Glutamatergic neuron (in vitro differentiated cells): Measurements from ENCODE around the gene GPR152. TPM values are rescaled to one million over a fixed set of nuclear protein-coding genes. Genes with fewer than 3 reads are reported as not detected.

Source experiments
- DNase-seq: peaks from one replicate; pipeline ENCODE4 v3.0.0; 2022
- H3K27ac Mint-ChIP-seq: one replicate; pipeline ENCODE4 v1.8.0; 2020; ENCODE audit warnings: mild to moderate bottlenecking, mixed read lengths, inconsistent platforms; ENCODE audit not compliant: unreplicated experiment
- H3K27me3 Mint-ChIP-seq: one replicate; pipeline ENCODE4 v1.8.0; 2020; ENCODE audit warnings: mild to moderate bottlenecking, moderate library complexity, mixed read lengths, inconsistent platforms; ENCODE audit not compliant: unreplicated experiment
- H3K36me3 Mint-ChIP-seq: one replicate; pipeline ENCODE4 v1.8.0; 2020; ENCODE audit warnings: mild to moderate bottlenecking, mixed read lengths, inconsistent platforms; ENCODE audit not compliant: unreplicated experiment
- H3K4me1 Mint-ChIP-seq: one replicate; pipeline ENCODE4 v1.8.0; 2020; ENCODE audit warnings: mild to moderate bottlenecking, low read depth, mixed read lengths, inconsistent platforms; ENCODE audit not compliant: unreplicated experiment
- H3K4me3 Mint-ChIP-seq: one replicate; pipeline ENCODE4 v1.8.0; 2020; ENCODE audit warnings: mild to moderate bottlenecking, mixed read lengths, inconsistent platforms; ENCODE audit not compliant: unreplicated experiment
- H3K9me3 Mint-ChIP-seq: one replicate; pipeline ENCODE4 v1.8.0; 2020; ENCODE audit warnings: mild to moderate bottlenecking, moderate library complexity, mixed read lengths, inconsistent platforms; ENCODE audit not compliant: unreplicated experiment
- total RNA-seq: library from RNA; stranded (reverse); fragmentation: NEBNext Ultra II Directional; extraction: Animal tissue kit (Norgen Biotek cat#: 25700); gene quantifications from one replicate; pipeline ENCODE4 v1.2.1, GENCODE V29; 2021; ENCODE audit not compliant: unreplicated experiment
- TF ChIP-seq, protein P1 (sequence below): fragments of 200-600 bp; sonication (generic); IDR thresholded peaks from one replicate; pipeline ENCODE4 v1.5.0; 2021; ENCODE audit not compliant: partially characterized antibody, unreplicated experiment

GPR152 gene
- total RNA-seq, 1 donor from 2014 or later = not detected

DNA sequence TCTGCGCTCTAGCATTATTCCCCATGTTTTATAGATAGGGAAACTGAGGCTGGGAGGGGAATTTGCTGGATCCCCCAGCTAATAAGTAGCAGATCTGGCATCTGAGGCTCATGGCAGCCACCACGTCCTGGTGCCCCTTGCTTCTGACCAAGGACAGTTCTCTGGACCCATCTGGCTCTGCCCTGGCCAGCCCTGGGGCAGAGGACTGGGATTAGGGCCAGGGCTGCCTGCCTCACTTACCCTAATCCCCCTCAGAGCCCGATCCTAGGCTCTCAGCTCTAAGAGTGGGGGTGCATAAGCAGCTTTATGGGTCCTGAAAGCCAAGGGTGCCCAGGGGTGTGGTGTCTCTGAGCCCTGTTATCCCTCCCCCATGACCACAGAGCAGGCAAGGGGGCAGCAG is 2.5 kb upstream of the GPR152 start, which contains the start of gene CABP4:
CABP4 (plus strand) TSS at position 301 of the 400 bp plus-strand sequence; CDS start at position 371, 70 bp downstream.
- Mint-ChIP-seq H3K4me1 (no peaks in the 10 kb centered on the region), H3K9me3 (peaks cover 6% of the 10 kb centered on the region), H3K36me3 (no peaks in the 10 kb centered on the region), H3K4me3 (no peak within 1 kb of the TSS), H3K27ac (no peak within 1 kb of the TSS), H3K27me3 (peaks cover 8% of the 10 kb centered on the region)
- TF ChIP-seq, protein P1, sequence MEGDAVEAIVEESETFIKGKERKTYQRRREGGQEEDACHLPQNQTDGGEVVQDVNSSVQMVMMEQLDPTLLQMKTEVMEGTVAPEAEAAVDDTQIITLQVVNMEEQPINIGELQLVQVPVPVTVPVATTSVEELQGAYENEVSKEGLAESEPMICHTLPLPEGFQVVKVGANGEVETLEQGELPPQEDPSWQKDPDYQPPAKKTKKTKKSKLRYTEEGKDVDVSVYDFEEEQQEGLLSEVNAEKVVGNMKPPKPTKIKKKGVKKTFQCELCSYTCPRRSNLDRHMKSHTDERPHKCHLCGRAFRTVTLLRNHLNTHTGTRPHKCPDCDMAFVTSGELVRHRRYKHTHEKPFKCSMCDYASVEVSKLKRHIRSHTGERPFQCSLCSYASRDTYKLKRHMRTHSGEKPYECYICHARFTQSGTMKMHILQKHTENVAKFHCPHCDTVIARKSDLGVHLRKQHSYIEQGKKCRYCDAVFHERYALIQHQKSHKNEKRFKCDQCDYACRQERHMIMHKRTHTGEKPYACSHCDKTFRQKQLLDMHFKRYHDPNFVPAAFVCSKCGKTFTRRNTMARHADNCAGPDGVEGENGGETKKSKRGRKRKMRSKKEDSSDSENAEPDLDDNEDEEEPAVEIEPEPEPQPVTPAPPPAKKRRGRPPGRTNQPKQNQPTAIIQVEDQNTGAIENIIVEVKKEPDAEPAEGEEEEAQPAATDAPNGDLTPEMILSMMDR = no peak
- no peak for DNase-seq

DNA sequence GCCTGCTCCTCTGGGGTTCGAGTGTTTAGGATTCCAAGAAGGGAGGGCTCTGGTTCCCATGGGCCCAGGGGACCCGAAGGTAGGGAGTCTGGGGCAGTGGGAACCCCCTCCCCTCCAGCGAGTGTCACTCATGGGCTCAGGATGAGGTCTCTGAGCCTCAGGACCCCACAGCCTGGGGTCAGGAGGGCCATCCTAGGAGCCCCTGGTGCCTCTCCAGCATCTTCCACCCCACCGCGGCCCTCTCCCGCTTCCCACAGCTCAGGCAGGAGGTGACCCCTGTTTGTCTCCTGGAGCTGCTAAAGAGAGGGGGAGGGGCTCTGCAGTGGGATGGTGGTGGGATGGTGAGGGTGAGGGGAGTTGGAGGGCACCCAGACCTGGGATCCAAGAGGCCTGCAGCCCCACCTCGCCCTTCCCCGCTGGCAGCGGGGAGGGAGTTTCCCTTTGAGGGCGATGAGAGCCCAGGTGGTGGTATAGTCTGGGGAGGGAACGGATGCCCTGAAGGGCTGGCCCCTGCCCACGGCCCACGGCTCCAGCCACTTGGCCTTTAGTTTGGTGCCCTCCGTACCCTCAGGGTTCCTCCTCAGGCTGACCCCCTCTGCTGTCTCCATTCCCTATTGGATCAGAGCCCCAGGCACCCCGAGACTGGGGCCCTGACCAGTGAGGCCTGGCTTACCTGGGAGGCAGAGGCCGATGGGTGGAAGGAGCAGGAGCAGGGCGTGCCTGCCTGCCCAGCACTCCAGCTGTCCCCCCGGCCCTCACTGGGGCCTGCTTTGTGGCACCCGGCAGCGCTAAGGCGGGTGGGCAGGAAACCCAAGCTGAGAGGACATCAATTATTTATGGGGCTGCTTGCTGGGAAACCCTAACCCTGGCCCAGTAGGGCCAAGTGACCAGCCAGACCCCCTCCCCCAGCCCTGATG is 1.5 kb upstream of the GPR152 start:
- no peak for DNase-seq
- H3K27me3 Mint-ChIP-seq = peaks cover 10% of the 10 kb centered on the region
- no peak overlapping the region for H3K4me3 Mint-ChIP-seq
- H3K9me3 Mint-ChIP-seq = peaks cover 10% of the 10 kb centered on the region
- peaks cover 3% of the 10 kb centered on the region for H3K4me1 Mint-ChIP-seq
- TF ChIP-seq, protein P1 = no peak
- no peak overlapping the region for H3K27ac Mint-ChIP-seq
- H3K36me3 Mint-ChIP-seq = no peaks in the 10 kb centered on the region

DNA sequence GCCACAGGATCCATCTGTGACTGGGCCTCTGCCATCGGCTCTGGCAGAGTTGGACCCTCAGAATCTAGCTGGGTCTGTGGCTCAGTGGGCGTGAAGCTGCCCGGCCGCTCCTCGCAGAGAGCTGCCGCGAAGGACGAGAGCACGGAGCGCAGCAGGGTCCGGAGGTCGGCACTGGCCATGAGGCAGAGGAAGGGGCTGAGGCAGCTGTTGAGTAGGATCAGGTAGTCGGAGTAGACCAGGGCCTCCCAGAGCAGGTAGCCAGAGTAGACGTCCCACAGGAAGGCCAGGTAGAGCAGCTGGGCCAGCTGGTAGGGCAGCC is 912 bp downstream of the GPR152 start:
- no peak overlapping the region for H3K4me3 Mint-ChIP-seq
- peaks cover 4% of the 10 kb centered on the region for H3K4me1 Mint-ChIP-seq
- H3K9me3 Mint-ChIP-seq = peaks cover 10% of the 10 kb centered on the region
- H3K36me3 Mint-ChIP-seq = no peaks in the 10 kb centered on the region
- DNase-seq = no peak
- H3K27me3 Mint-ChIP-seq = peaks cover 13% of the 10 kb centered on the region
- peak overlapping the region; percentile 43 for H3K27ac Mint-ChIP-seq
- TF ChIP-seq, protein P1 = no peak

DNA sequence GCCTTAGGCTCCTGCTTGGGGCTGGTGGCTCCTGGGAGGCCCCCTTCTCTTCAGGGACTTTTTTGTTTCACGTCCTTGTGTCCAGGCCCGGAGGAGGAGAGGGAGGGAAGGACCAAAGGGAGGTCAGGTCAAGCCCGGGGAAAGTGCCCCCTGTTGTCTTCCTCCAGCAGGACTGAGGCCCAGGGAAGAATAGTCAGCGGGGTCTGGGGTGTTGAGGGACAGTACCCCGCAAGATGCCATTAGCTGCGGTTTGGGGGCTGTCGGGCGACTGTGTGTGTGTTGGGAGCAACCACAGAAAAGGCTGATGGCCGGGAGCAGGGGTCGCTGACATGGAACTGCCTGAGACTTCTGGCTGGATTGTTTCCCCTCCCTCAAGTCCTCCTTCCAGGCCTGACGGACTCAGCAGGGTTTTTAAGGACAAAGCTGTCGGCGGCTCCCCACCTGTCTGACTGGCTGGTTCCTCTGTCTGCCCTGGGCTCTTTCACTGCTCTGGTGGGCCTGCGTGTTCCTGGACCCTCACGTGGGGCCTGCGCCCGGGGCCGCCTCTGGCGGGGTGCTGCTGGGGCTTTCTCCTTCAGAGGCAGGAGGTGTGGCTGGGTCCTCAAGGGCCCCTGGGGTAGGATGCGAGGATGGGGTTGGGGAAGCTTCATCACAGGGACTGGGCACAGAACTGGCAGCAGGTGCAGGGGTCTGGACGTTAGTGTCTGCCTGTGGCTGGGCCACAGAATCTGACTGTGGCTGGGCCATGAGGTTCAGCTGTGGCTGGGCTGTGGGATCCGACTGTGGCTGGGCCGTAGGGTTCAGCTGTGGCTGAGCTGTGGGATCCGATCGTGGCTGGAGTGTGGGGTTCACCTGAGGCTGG is 1.5 kb downstream of the GPR152 start:
- peak overlapping the region; percentile 43 for H3K27ac Mint-ChIP-seq
- H3K27me3 Mint-ChIP-seq = peaks cover 16% of the 10 kb centered on the region
- H3K36me3 Mint-ChIP-seq = no peaks in the 10 kb centered on the region
- TF ChIP-seq, protein P1 = no peak
- no peak for DNase-seq
- peaks cover 10% of the 10 kb centered on the region for H3K9me3 Mint-ChIP-seq
- H3K4me3 Mint-ChIP-seq = no peak overlapping the region
- peaks cover 4% of the 10 kb centered on the region for H3K4me1 Mint-ChIP-seq
